PC-9 (cell line): ENCODE measurements around the gene HOXA2. TPM values are rescaled to one million over a fixed set of nuclear protein-coding genes. Genes with fewer than 3 reads are reported as not detected.

Experiments used
- BruUV-seq: library from RNA; stranded (reverse); fragments of 400-500 nt; replicated peaks from 2 replicates; lab custom pipeline; 2021; lab: Mats Ljungman, UMichigan
- CTCF ChIA-PET: fragments of 300-600 bp; sonication (Branson Sonifier 250); formaldehyde crosslinking; loops from one replicate; lab custom pipeline; 2022; ENCODE audit warnings: antibody characterized with exemption; lab: Charles Lee
- POLR2A ChIA-PET: fragments of 300-600 bp; sonication (Branson Sonifier 250); formaldehyde crosslinking; loops from one replicate; lab custom pipeline; 2022; ENCODE audit warnings: antibody characterized with exemption; ENCODE audit not compliant: unreplicated experiment; lab: Charles Lee
- DNase-seq, 2 experiments: peaks; one replicate each; pipeline versions ENCODE4 v3.0.0 to v3.0.0-alpha.2; 2015 to 2022; ENCODE audit warnings: mixed read lengths in 1 of 2
- H2AFZ ChIP-seq: fragments of 200-600 bp; sonication (generic); 2 replicates; pipeline ENCODE4 v1.8.1; 2017; ENCODE audit warnings: antibody characterized with exemption
- H3F3A ChIP-seq: fragments of 200-600 bp; sonication (generic); 2 replicates; pipeline ENCODE4 v1.8.1; 2017; ENCODE audit warnings: antibody characterized with exemption, mild to moderate bottlenecking, low read depth; ENCODE audit not compliant: insufficient read depth
- H3K27ac ChIP-seq: fragments of 200-600 bp; sonication (generic); 2 replicates; pipeline ENCODE4 v1.6.1; 2016; ENCODE audit warnings: mixed run types
- H3K27me3 ChIP-seq: fragments of 200-600 bp; sonication (generic); 2 replicates; pipeline ENCODE4 v1.6.1; 2016; ENCODE audit warnings: low read depth, mixed run types; ENCODE audit not compliant: insufficient read depth
- H3K36me3 ChIP-seq: fragments of 200-600 bp; sonication (generic); 2 replicates; pipeline ENCODE4 v1.6.1; 2016; ENCODE audit warnings: low read depth, mixed run types
- H3K4me1 ChIP-seq: fragments of 200-600 bp; sonication (generic); replicated peaks from 2 replicates; pipeline ENCODE4 v1.6.1; 2016; ENCODE audit warnings: mixed run types; ENCODE audit not compliant: insufficient read depth
- H3K4me2 ChIP-seq: fragments of 200-600 bp; sonication (generic); 2 replicates; pipeline ENCODE4 v1.6.1; 2017; ENCODE audit warnings: mixed run types
- H3K4me3 ChIP-seq: fragments of 200-600 bp; sonication (generic); 2 replicates; pipeline ENCODE4 v1.6.1; 2016; ENCODE audit warnings: mixed run types
- H3K79me2 ChIP-seq: fragments of 200-600 bp; sonication (generic); 2 replicates; pipeline ENCODE4 v1.6.1; 2017; ENCODE audit warnings: low read depth, mixed run types
- H3K9me2 ChIP-seq: fragments of 200-600 bp; sonication (generic); 2 replicates; pipeline ENCODE4 v1.8.1; 2017; ENCODE audit warnings: mild to moderate bottlenecking; ENCODE audit not compliant: insufficient read depth
- H3K9me3 ChIP-seq: fragments of 200-600 bp; sonication (generic); 2 replicates; pipeline ENCODE4 v1.8.1; 2016; ENCODE audit warnings: low read depth; ENCODE audit not compliant: insufficient read depth
- H4K20me1 ChIP-seq: fragments of 200-600 bp; sonication (generic); 2 replicates; pipeline ENCODE4 v1.8.1; 2017; ENCODE audit not compliant: insufficient read depth
- CTCF ChIP-seq: fragments of 200-600 bp; sonication (generic); conservative IDR thresholded peaks from 2 replicates; pipeline ENCODE4 v1.6.1; 2017; ENCODE audit warnings: mixed run types, antibody characterized with exemption, mild to moderate bottlenecking, moderate library complexity
- EZH2 ChIP-seq: fragments of 200-600 bp; sonication (generic); IDR thresholded peaks from 2 replicates; pipeline ENCODE4 v1.8.0; 2017; ENCODE audit warnings: antibody characterized with exemption, low read depth
- intact Hi-C: fragments of 100-400 bp; cut with micrococcal nuclease; formaldehyde crosslinking; loops from one replicate; pipeline ENCODE4 v1.10.0; 2022; ENCODE audit not compliant: unreplicated experiment
- total RNA-seq: library from RNA; stranded (reverse); gene quantifications from 2 replicates; pipeline ENCODE4 v1.2.3, GENCODE V29; 2021

HOXA2 gene
- total RNA-seq, 1 experiment from 2014 or later, result 6.1 TPM

- H3K4me1 ChIP-seq, result 0 out of 2 replicates have a peak, but pooled peaks cover 2% of the 10 kb centered on the region
Observed at GRCh38 chr7:27104341-27105058, 2.0 kb upstream of the HOXA2 start.

GRCh38 chr7:27103489-27104226 lies 1.2 kb upstream of the HOXA2 start:
- H3K4me1 ChIP-seq, result no peaks in the 10 kb centered on the region
- H3K79me2 ChIP-seq, result peaks cover 25% of the 10 kb centered on the region
- ChIA-PET CTCF (no interaction called here), POLR2A (no interaction called here)
- no peaks in the 10 kb centered on the region for H4K20me1 ChIP-seq
- no peaks in the 10 kb centered on the region for H3K9me2 ChIP-seq
- no peak overlapping the region for H3K4me2 ChIP-seq
- no peak overlapping the region for H2AFZ ChIP-seq
- H3K4me3 ChIP-seq, result no peak overlapping the region
- no peak overlapping the region for H3K27ac ChIP-seq
- intact Hi-C loops, result no loop called here
- H3K36me3 ChIP-seq, result peaks cover 25% of the 10 kb centered on the region
- H3K9me3 ChIP-seq, result no peaks in the 10 kb centered on the region
- no peak for DNase-seq
- TF ChIP-seq CTCF (no peak), EZH2 (no peak)
- peaks cover 40% of the 10 kb centered on the region for H3F3A ChIP-seq
- H3K27me3 ChIP-seq, result no peaks in the 10 kb centered on the region
- BruUV-seq, result no TSS peak

More at GRCh38 chr7:27104341-27105058, 2.0 kb upstream of the HOXA2 start:
- no peaks in the 10 kb centered on the region for H3K27me3 ChIP-seq
- H3K36me3 ChIP-seq, result peaks cover 34% of the 10 kb centered on the region
- no peak overlapping the region for H2AFZ ChIP-seq
- H3K9me3 ChIP-seq, result no peaks in the 10 kb centered on the region
- no peak overlapping the region for H3K4me3 ChIP-seq
- no peaks in the 10 kb centered on the region for H3K9me2 ChIP-seq
- peaks cover 38% of the 10 kb centered on the region for H3F3A ChIP-seq
- no peak overlapping the region for H3K4me2 ChIP-seq
- intact Hi-C loops, result no loop called here
- DNase-seq, result no peak
- ChIA-PET POLR2A (interaction anchor here (0.6 kb wide), 1 partner anchor 19 kb away, joined by 14 read pairs; no protein-coding TSS in a partner anchor), CTCF (no interaction called here)
- H4K20me1 ChIP-seq, result no peaks in the 10 kb centered on the region
- no peak overlapping the region for H3K27ac ChIP-seq
- TF ChIP-seq CTCF, result no peak
- no peak for TF ChIP-seq EZH2
- H3K79me2 ChIP-seq, result peaks cover 33% of the 10 kb centered on the region
- BruUV-seq, result no TSS peak

- Histone ChIP-seq H3F3A (peaks cover 39% of the 10 kb centered on the region), H3K4me1 (peaks cover 15% of the 10 kb centered on the region), H3K79me2 (peaks cover 9% of the 10 kb centered on the region), H3K9me3 (no peaks in the 10 kb centered on the region), H3K9me2 (no peaks in the 10 kb centered on the region), H3K4me2 (no peak overlapping the region), H3K36me3 (peaks cover 11% of the 10 kb centered on the region), H4K20me1 (no peaks in the 10 kb centered on the region), H3K27ac (no peak overlapping the region), H3K4me3 (no peak overlapping the region), H3K27me3 (no peaks in the 10 kb centered on the region), H2AFZ (no peak overlapping the region)
- POLR2A ChIA-PET, result no interaction called here
- no peak for DNase-seq
- TF ChIP-seq CTCF, result no peak
- no peak for TF ChIP-seq EZH2
- CTCF ChIA-PET, result no interaction called here
- BruUV-seq, result no TSS peak
- intact Hi-C loops, result no loop called here
Observed at GRCh38 chr7:27101957-27102580, 414 bp downstream of the HOXA2 start.
